G401.6 (cell line): ENCODE measurements around the gene SLC39A3.

ENCODE experiments used
- FAIRE-seq: peaks from 2 replicates; lab custom pipeline; 2012; peaks lifted over from hg19 to GRCh38; lab: Jason Lieb, UNC

The SLC39A3 gene

DNA sequence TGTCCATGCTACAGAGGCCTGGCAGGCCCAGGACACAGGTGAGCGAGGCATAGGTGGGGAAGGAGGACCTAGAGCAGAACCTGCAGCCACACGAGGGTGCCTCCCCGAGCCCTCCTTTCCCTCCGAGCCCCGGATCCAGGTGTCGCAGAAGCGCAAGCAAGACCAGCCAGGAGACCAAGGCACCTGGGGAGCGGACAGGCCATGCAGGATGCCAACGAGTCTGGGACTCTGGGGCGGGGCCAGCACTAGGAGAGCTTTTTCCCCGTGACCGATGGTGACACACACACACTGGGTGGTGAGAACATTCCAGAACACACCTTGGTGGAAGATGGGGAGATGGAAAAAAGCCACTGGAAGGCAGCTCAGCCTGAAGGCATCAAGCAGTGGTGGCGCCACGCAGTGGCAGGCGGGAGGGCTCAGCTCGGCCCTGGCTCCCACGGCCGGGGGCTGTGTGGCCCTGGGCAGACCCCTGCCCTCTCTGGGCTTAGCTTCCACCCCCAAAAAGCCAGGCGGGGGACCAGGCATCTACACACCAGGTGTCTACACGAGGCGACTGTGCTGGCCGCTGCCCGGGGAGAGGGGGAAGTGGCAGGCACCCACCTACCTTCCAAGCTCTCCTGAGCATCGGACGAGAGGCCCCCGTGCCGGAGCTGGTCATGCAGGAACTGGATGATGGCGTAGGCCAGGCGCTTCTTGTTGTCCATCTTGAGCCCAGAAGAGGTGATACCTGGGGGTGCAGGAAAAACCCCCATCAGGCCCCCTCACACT lies 28.7 kb upstream of the SLC39A3 start:
- no peak for FAIRE-seq

DNA sequence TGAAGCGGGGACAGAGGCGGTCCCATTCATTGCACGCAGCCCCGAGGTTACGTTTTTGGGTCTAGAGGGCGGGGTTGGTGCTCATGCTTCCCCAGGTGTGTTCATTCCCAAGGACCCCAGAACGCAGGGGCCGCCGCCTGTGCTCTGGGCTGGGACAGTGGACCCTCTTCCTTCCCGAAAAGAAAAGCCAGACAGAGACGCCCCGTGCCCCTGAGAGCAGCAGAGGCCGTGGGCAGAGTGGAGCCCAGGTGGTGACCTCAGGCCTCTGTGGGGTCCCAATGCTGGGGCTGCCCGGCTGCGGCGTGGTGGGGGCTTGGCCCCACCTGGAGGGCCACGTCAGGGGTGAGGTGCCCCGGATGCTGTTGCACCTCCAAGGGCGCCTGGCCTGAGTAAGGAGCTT lies 27.9 kb upstream of the SLC39A3 start:
- no peak for FAIRE-seq

DNA sequence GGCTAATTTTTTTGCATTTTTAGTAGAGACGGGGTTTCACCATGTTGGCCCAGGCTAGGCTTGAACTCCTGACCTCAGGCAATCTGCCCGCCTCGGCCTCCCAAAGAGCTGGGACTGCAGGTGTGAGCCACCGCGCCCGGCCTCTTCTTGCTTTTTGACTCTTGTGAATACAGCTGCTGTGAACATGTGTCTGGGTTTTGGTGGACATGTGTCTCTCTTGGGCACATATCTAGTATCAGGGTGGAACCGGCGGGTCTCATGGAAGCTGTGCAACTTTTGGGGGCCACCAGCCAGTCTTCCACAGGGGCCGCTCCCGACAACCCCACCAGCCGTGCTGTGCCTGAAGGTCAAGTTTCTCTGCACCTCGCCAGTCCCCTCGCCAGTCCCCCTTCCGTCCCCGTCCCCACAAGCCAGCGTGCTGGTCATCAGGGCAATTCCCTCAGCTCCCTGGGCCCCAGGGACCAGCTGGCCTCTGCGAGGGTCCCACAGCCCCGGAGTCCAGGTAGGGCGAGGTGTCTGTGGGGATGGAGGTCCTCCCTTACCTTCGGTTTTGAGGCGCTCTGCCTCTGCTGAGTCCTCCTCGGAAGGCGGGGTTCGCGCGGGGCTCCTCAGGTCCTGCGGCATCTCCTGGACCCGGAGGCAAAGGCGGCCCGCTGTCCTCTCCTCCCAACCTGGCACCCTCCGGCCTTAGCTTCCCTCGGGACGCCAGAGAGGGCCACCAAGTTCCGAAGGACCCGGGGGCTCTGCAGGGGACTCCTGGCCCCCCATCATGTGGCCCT lies 27.0 kb upstream of the SLC39A3 start:
- no peak for FAIRE-seq

DNA sequence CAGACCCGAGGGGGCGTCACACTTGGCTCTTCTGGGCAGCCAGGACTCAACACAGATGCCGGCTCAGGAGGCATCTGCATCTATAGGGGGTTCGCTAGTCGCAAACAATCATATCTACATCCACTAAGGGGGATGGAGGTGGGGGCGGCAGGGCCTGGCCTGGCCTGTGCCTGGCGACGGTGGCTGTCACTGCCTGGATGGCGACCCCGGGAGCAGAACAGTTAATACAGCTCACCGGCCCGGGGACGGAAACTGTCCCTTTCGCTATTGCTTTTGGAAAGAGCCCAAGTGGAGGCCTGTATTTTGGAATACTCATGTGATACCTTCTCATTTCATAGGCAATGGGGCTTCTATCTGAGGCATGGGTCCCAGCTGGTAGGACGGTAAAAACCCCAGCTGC lies 25.6 kb upstream of the SLC39A3 start:
- FAIRE-seq, result no peak

DNA sequence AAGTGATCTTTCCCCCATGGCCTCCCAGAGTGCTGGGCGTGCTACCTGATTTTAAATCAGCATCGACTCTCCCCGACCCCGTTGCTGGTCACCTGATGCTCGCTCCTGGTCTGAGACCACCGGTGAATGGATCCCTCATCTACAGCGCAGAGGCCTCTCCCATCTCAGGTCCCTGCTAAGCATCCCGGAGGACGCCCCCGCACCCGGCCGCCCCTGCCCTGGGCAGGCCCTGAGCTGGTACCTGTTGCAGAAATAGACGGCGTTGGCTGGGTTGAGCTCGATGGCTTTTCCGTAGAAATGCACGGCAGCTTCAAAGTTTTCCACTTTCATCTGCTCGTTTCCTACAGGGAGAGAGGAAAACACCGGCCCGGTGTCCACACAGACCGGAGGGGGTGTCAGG lies 25.1 kb upstream of the SLC39A3 start:
- FAIRE-seq, result no peak

DNA sequence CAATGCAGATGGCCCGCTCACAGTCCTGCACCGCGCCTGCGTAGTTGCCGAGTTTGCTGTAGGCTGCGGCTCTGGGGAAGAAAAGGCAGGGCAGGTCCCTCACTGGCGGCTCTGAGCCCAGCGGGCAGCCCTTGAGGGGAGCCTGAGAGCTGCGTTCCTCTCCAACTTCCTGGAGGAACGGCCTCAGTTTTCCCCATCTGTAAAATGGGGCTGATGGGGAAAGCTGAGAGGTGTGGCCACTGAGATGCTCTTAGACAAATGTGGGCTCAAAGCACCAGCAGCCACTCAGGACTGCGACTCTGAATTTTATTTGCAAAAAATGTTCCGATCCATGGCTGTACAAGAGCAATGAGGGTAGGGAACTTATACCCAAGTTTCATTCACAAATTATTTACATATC lies 23.9 kb upstream of the SLC39A3 start:
- FAIRE-seq, result no peak

DNA sequence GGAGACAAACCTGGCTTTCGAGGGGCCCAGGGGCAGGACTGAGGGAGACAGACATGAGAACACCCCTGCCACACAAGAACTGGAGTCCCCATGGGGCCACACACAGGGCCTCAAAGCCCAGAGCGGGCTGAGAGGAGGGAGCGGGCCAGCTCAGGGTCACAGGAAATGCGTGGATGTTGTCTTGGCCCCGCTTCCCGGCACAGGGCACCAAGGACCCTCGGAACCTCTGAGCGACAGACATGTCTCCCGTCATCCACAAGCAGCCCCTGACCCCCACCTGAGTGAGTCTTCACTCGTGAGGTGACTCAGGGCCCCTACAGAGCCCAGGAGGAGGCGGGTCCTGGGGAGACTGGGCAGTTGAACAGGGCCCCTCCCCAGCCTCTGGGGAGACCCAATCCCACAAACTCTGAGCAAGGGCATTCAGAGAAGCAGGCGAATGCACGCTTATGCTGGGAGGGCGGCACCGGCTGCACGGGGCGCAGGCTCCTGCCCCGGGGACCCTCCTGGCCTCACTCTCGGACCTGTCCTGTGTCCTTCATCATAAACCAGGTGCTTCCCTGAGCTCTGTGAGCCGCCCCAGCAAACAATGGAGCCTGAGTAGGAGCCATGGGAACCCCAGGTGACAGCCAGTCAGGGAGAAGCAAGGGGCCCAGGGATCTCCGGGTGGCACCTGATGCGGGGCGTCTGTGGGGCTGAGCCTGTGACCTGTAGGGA lies 23.1 kb upstream of the SLC39A3 start:
- FAIRE-seq, result no peak

DNA sequence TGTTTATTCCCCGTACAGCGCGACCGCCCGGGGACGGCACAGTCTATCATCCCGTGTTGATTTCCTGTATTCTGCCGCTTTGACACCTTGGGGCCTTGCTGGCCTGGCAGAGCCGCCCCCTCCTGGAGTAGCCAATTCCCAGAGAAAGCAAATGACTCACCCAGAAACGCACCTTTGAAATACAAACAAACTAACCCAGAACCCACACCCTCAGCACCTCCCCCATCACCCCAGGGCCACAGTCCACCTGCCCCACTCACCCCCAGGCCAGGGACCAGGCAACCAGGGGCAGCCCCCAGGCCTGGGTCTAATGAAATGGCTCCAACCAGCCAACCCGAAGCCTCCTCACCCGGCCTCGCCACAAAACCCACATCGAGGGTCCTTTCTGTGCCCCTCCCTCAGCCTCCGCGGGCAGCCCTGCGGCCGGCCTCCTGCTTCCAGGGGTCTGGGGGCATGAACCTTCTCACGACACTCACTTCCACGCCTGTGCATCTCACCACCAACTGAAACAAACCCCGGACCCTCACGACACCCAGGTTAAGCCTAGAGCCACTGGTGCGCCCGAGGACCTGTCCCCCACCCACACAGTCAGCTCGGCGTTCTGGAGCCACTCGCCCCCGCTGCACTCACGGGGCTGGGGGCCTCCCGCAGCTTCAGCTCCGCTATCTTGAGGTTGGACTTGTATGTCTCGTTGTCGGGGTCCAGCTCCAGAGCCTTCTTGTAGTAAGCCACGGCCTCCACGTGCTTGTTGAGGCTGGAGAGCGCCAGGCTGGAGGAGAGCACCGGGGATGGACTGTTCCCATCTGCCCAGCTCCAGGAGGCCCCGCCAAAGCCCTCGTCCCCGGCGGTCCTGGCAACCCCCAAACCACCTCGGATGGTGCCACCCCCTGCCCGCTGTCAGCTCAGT lies 22.3 kb upstream of the SLC39A3 start:
- FAIRE-seq, result no peak

DNA sequence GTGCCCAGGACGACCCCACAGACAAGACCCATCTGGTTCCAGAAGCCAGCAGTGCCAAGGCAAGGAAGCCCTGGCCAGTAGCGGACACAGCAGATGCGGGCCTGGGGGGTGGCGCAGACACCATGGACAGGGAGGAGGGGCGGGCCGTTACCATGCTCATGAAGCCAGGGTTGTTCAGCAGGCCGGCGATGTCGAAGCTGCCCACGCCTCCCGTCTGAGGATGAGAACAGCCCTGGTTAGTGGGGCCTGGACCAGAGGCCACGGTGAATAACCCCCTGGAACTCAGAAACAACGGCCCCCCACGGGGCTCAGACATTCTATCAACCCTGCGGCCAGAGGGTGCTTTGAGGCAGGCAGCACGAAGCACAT lies 21.5 kb upstream of the SLC39A3 start:
- FAIRE-seq, result no peak

DNA sequence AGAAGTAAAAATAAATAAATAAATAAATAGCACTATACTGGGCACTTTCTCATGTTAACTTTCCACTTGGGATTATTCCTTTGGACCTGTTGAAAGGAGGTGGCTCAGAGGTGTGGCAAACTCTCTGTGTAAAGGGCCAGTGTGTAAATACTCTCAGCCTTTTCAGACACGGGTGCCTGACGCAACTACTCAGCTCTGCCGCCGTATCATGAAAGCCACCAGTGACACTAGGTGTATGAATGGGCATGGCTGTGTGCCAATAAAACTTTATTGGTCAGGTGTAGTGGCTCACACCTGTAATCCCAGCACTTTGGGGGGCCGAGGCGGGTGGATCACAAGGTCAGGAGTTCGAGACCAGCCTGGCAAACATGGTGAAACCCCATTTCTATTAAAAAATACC lies 20.1 kb upstream of the SLC39A3 start:
- FAIRE-seq, result no peak

DNA sequence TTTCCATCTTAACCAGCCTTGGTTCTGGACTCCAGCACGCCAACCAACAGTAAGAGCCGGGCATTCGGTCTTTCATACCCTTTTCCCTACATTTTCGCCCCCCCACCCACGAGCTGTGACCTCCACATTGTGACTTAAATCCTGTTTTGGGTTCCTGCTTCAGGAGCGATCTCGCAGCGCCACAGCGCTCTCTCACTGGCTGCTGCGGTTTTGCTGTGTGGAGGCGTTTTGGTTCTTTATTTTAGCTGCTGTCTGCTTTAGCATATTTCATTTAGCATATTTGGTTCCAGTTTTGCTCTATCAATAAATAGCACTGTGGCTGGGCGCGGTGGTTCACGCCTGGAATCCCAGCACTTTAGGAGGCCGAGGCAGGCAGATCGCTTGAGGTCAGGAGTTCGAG lies 19.5 kb upstream of the SLC39A3 start:
- no peak for FAIRE-seq

DNA sequence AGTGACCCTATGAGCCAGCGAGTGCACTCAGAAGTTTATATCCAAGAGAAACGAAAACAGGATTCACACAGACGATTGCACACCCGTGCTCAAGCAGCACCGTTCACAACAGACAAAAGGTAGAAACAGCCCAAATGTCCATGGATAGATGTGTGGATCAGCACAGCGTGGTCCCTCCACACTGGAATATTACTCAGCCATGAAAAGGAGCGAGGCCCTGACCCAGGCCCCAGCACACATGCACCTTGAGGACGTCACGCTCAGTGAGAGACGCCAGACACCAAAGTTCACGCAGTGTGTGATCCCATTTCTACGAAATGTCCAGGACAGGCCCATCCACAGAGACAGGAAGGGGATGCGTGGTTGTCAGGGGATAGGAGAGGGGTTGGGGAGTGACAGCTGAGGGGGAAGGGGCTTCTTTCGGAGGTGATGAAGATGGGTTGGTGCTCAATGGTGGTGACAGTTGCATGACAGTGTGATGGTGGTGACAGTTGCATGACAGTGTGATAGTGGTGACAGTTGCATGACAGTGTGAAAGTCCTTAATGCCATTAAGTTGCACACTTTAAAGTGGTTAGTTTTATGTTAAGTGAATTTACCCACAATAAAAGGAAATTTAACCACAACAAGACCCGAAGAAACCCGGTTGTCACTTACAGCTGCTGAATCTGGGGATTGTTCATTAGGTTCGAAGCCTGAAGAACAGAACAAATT lies 18.9 kb upstream of the SLC39A3 start:
- no peak for FAIRE-seq

DNA sequence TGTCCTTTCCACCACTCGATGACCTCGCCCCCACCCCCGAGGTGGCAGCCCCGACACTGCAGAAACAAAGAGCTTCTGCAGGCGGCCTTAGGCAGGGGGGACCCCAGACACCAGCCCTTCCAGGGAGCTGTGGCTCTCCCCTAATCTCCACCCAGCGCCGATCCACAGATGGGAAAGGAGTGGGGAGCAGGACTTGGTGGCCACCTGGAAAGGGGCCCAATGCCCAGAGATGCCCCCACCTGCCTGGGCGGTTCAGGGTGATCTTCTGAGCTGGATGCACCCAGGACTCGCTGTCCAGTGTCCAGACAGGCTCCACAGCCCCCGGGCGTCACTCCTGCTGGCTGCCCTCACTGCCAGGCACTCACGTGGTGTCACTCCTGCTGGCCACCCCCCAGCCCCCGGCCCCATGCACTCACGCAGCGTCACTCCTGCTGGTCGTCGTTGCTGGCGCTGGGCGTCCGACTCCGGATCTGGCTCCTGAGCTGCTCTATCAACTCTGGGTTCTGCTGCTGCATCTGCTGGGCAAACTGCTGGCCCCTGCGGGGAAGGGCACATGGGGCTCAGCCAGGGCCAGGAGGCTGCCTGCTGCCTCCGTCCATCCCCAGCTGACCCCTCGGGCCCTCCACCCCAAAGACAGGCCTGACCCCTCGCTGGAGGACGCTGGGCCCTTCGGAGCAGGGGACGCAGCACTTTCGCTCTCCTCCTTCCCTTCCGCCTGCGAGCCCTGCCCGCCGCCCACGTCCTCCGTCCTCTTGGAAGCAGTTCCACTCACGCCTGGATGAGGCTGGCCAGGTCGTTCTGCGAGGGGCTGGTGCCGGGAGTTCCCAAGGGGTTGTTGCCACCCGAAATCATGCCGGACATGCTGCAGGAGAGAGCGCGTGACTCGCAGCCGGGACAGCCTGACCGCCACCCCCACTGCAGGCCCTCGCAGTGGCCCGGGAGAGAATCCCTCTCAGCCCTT lies 17.4 kb upstream of the SLC39A3 start:
- no peak for FAIRE-seq

DNA sequence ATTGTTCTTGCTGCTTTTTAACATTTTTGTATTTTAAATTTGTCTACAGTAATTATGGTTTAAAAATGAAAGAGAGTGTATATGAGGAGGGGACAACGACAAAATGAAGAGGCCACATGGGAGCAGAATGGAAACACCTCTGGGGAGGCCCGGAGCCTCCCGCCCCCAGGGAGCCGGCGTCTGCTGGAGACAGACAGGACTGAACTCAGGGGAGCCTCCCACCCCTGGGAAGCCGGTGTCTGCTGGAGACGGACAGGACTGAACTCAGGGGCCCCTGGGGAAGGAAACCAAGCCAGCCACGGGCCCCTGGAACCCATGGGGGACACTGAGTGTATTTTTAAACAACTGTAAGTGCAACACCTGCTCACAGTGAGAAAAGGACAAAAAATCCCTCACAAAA lies 16.7 kb upstream of the SLC39A3 start:
- FAIRE-seq, result no peak

DNA sequence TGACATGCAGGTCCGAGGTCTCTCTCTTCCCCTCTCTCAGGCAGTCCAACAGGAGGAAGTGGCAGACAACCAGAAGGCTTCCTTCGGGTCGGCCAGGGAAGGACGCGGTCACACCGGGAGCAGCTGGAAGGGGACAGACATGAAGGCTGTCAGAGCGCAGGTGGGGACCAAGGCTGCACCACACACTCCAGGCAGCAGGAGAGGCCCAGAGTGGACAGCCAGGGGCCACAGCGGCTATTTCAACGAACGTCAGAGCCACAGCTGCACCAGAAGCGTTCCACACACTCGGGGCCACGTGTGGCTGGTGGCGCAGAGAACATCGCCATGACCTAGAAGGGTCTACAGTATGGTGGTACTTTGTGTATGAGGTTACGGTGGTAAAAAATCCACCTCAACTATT lies 16.0 kb upstream of the SLC39A3 start:
- no peak for FAIRE-seq

DNA sequence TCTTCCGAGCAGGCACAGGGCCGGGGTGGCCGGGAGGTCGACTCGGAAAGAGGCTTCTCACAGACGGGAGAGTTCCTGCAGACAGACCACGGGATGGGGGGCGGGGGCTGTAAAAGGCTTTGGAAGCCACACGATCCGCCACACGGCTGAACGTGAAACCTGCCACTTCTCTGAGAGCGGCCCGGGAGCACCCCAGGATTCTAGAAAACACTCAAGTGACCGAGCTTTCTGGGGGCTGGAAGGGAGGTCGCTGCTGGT lies 15.6 kb upstream of the SLC39A3 start:
- FAIRE-seq, result no peak

DNA sequence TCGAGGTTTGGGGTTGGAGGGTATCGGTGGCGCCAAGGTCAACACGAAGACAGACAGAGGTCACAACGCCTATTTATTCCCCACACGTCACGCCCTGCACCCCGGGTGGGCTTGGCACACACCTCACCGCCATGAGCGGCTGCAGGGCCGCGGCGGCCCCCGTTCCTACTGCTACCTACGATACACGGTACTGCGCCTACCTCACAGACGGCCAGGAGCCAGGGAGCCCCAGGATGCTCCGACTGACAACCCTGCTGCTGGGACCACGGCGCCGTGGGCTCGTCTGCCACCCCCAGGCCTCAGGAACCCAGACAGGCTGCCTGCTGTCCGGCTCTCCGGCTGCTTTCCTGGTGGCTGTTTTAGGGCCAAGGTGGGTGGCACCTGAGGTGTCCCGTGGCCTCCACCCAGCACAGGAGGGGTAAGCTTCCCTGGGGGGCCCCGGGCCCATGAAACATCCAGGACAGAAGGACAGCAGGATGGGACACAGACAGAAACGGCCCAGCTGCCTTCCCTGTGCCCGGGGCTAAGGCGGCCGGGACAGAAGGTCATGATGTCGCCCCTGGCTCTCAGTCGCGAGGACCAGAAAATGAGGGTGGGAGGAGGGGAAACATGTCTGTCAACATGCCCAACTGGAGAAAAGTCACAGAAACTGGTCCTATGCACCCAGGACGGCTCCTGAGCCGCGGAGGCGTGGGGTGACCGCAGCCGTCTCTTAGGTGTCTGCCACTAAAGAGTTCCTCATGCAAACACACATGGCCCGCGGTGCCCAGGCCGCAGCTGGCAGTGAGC lies 15.0 kb upstream of the SLC39A3 start:
- FAIRE-seq, result no peak

DNA sequence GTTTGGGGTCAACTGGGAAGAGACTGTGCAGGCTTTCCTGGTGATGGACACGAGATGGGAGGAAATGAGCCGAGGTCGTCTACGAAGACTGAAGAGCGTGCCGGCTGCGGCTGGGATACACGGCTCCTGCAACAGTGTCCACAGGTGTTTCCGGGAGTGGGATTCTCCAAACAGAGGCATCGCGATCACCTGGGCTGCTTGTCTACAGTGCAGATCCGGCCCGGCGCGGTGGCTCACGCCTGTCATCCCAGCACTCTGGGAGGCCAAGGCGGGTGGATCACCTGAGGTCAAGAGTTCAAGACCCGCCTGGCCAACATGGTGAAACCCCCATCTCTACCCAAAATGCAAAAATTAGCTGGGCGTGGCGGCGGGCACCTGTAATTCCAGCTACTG lies 11.6 kb upstream of the SLC39A3 start:
- FAIRE-seq, result no peak

DNA sequence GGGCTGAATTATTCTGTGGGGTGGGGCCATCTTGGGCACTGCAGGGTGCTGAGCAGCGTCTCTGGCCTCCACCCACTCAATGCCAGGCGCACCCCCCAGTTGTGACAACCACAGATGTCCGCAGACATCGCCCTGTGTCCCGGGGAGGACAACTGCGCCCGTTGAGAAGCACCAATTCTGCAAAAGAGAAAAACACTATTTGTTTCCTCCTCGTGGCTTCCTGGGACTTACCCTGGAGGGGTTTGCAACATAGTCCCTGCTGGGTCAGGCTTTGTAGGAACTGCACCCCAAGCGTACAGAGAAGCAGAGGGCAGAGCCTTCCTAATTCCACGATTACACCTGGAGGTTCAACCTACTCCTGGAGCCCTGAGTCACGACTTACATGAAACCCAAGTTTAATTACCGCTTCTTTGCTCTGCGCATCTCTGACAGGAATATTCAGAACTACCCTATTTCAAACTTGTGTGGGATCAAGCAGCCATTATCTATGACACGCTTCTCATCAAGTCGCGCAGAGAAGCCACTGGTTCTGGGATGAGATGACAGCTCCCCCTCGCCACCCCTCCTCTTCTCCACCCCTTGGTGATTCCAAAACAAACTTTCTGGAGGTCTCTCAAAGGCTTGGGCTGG lies 11.1 kb upstream of the SLC39A3 start:
- no peak for FAIRE-seq
